ENCODE data around the gene ZNF668. TPM values are rescaled to one million over a fixed set of nuclear protein-coding genes. Genes with fewer than 3 reads are reported as not detected.

ZNF668 gene
- total and polyA plus RNA-seq, 3 experiments from 2014 or later: 8.7 to 20.5 (median 15.9) TPM

DNA sequence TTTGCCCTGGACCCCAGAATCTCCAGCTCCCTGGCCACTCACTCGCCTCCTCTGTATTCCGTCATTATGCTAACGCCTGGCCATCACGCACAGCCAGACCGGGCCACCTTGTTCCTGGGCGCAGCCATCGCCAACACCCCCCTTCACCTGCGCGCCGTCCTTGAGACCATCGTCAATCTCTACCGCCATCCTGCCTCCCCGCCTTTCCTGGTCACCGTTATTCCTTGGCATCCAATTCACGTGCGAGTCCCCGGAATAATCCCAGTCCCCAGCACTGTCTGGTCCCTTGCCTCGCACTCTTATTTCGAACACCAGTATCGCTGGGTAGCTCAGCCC lies 20.0 kb upstream of the ZNF668 start:
- Mint-ChIP-seq H3K27me3 (no peaks in the 10 kb centered on the region), H3K36me3 (peaks cover 0 to 28% (median 0%) of the 10 kb centered on the region in 3 donors), H3K27ac (peak overlapping the region; percentile 68 to 97 (median 90)), H3K9me3 (no peaks in the 10 kb centered on the region), H3K4me3 (peak overlapping the region; percentile 73 to 97 (median 90)), H3K4me1 (peaks cover 24 to 38% (median 30%) of the 10 kb centered on the region in 3 donors)
- Histone ChIP-seq H3K9me3 (ENCODE audit: low read length) (no peaks in the 10 kb centered on the region), H3K4me1 (ENCODE audit: insufficient read depth, low read length) (peaks cover 16% of the 10 kb centered on the region), H3K27me3 (ENCODE audit: insufficient read depth, low read length, poor library complexity, severe bottlenecking) (no peaks in the 10 kb centered on the region), H3K27ac (ENCODE audit: low read depth, low read length) (peak overlapping the region; percentile 75), H3K4me3 (ENCODE audit: low read length) (peak overlapping the region; percentile 98), H3K36me3 (ENCODE audit: insufficient read depth, low read length) (peaks cover 10% of the 10 kb centered on the region)
- POLR2A ChIA-PET: interaction anchor here (0.6 to 2.6 kb wide), 3 partner anchors 20 to 49 kb away, joined by 3 to 13 read pairs (median 4); partner anchors contain the start of genes KAT8, ZNF646 and ZNF668
- CTCF ChIA-PET: interaction anchor here (1.0 kb wide), 1 partner anchor 48 kb away, joined by 5 read pairs; no protein-coding TSS in a partner anchor
- DNase-seq: no peak

GRCh38 chr16:31093132-31093703 lies 19.2 kb upstream of the ZNF668 start:
- ChIA-PET POLR2A (interaction anchor here (1.0 kb wide), 1 partner anchor 50 kb away, joined by 3 read pairs; no protein-coding TSS in a partner anchor), CTCF (interaction anchor here (1.6 to 1.9 kb wide), 2 partner anchors 15 to 108 kb away, joined by 3 to 7 read pairs; partner anchors contain the start of genes BCKDK and HSD3B7)
- H3K36me3 ChIP-seq (ENCODE audit: insufficient read depth, low read length): peaks cover 10% of the 10 kb centered on the region
- H3K36me3 Mint-ChIP-seq: peaks cover 0 to 32% (median 0%) of the 10 kb centered on the region in 3 donors
- no peaks in the 10 kb centered on the region for H3K27me3 ChIP-seq (ENCODE audit: insufficient read depth, low read length, poor library complexity, severe bottlenecking)
- no peaks in the 10 kb centered on the region for H3K9me3 ChIP-seq (ENCODE audit: low read length)
- DNase-seq: peak in 1 of 5 donors; percentile 46
- no peak overlapping the region for H3K4me3 ChIP-seq (ENCODE audit: low read length)
- H3K4me3 Mint-ChIP-seq: peak overlapping the region; percentile 45 to 86 (median 55)
- H3K4me1 Mint-ChIP-seq: peaks cover 24 to 38% (median 30%) of the 10 kb centered on the region in 3 donors
- H3K4me1 ChIP-seq (ENCODE audit: insufficient read depth, low read length): peaks cover 16% of the 10 kb centered on the region
- H3K27ac Mint-ChIP-seq: peak overlapping the region in 2 of 8 donors; percentile 83 to 93
- no peaks in the 10 kb centered on the region for H3K9me3 Mint-ChIP-seq
- no peak overlapping the region for H3K27ac ChIP-seq (ENCODE audit: low read depth, low read length)
- no peaks in the 10 kb centered on the region for H3K27me3 Mint-ChIP-seq

GRCh38 chr16:31092330-31092729 lies 18.3 kb upstream of the ZNF668 start:
- Mint-ChIP-seq H3K4me1 (peaks cover 24 to 38% (median 30%) of the 10 kb centered on the region in 3 donors), H3K27ac (peak overlapping the region in 2 of 8 donors; percentile 36 to 55), H3K36me3 (peaks cover 0 to 34% (median 0%) of the 10 kb centered on the region in 3 donors), H3K9me3 (no peaks in the 10 kb centered on the region), H3K4me3 (peak overlapping the region in 6 of 7 donors; percentile 2 to 59 (median 38)), H3K27me3 (no peaks in the 10 kb centered on the region)
- ChIA-PET POLR2A (interaction anchor here (0.5 to 0.9 kb wide), 2 partner anchors 18 to 98 kb away, joined by 4 to 6 read pairs; partner anchors contain the start of genes ZNF646 and ZNF668), CTCF (interaction anchor here (1.0 to 1.9 kb wide), 4 partner anchors 8 to 108 kb away, joined by 3 to 7 read pairs (median 4); partner anchors contain the start of genes BCKDK and HSD3B7)
- Histone ChIP-seq H3K4me1 (ENCODE audit: insufficient read depth, low read length) (peaks cover 16% of the 10 kb centered on the region), H3K9me3 (ENCODE audit: low read length) (no peaks in the 10 kb centered on the region), H3K4me3 (ENCODE audit: low read length) (no peak overlapping the region), H3K27me3 (ENCODE audit: insufficient read depth, low read length, poor library complexity, severe bottlenecking) (no peaks in the 10 kb centered on the region), H3K27ac (ENCODE audit: low read depth, low read length) (no peak overlapping the region), H3K36me3 (ENCODE audit: insufficient read depth, low read length) (peaks cover 10% of the 10 kb centered on the region)
- DNase-seq: no peak

GRCh38 chr16:31090540-31090939 lies 16.5 kb upstream of the ZNF668 start:
- Mint-ChIP-seq H3K4me1 (peaks cover 20 to 32% (median 21%) of the 10 kb centered on the region in 3 donors), H3K9me3 (no peaks in the 10 kb centered on the region), H3K4me3 (peak overlapping the region in 1 of 7 donors; percentile 54), H3K27ac (peak overlapping the region in 4 of 8 donors; percentile 23 to 86 (median 58)), H3K27me3 (no peaks in the 10 kb centered on the region), H3K36me3 (peaks cover 0 to 45% (median 2%) of the 10 kb centered on the region in 3 donors)
- H3K4me3 ChIP-seq (ENCODE audit: low read length): no peak overlapping the region
- DNase-seq: no peak
- H3K9me3 ChIP-seq (ENCODE audit: low read length): no peaks in the 10 kb centered on the region
- peaks cover 10% of the 10 kb centered on the region for H3K36me3 ChIP-seq (ENCODE audit: insufficient read depth, low read length)
- CTCF ChIA-PET: no interaction called here
- peaks cover 12% of the 10 kb centered on the region for H3K4me1 ChIP-seq (ENCODE audit: insufficient read depth, low read length)
- no peaks in the 10 kb centered on the region for H3K27me3 ChIP-seq (ENCODE audit: insufficient read depth, low read length, poor library complexity, severe bottlenecking)
- POLR2A ChIA-PET: no interaction called here
- H3K27ac ChIP-seq (ENCODE audit: low read depth, low read length): no peak overlapping the region

DNA sequence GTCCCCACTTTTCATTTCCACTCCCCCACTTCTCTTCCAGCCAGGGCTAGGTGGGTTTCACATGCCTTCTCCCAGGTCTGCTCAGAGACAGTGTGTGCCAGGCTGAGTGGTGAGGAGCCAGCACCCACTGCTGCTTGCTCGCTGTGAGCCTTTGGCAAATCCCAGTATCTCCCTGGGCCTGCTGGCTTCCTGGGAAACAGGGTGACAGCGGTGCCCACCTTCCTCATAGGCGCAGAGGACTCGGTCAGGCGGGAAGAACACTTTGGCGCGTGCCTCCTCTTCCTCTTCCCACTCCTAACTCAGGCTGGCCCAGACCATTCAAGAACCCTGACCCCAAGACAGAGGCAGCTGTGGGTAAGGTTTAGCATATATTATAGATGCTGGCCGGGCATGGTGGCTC lies 15.2 kb upstream of the ZNF668 start:
- H3K36me3 ChIP-seq (ENCODE audit: insufficient read depth, low read length): peaks cover 10% of the 10 kb centered on the region
- CTCF ChIA-PET: interaction anchor here (1.5 kb wide), 1 partner anchor 136 kb away, joined by 3 read pairs; no protein-coding TSS in a partner anchor
- POLR2A ChIA-PET: no interaction called here

GRCh38 chr16:31088459-31089183 lies 14.6 kb upstream of the ZNF668 start, which contains the start of gene PRSS53:
PRSS53 (minus strand) TSS chr16:31088943; CDS start chr16:31088809, 134 bp downstream.
- H3K4me1 ChIP-seq (ENCODE audit: insufficient read depth, low read length): no peaks in the 10 kb centered on the region
- no peak for DNase-seq
- no peak within 1 kb of the TSS for H3K4me3 ChIP-seq (ENCODE audit: low read length)
- H3K9me3 ChIP-seq (ENCODE audit: low read length): no peaks in the 10 kb centered on the region
- H3K4me3 Mint-ChIP-seq: peak within 1 kb of the TSS in 1 of 7 donors; percentile 48
- no peaks in the 10 kb centered on the region for H3K9me3 Mint-ChIP-seq
- H3K27me3 ChIP-seq (ENCODE audit: insufficient read depth, low read length, poor library complexity, severe bottlenecking): no peaks in the 10 kb centered on the region
- H3K27ac ChIP-seq (ENCODE audit: low read depth, low read length): no peak within 1 kb of the TSS
- no peaks in the 10 kb centered on the region for H3K27me3 Mint-ChIP-seq
- H3K4me1 Mint-ChIP-seq: peaks cover 5 to 19% (median 9%) of the 10 kb centered on the region in 3 donors
- CTCF ChIA-PET: interaction anchor here (0.6 to 1.5 kb wide), 2 partner anchors 135 to 146 kb away, joined by 3 read pairs; no protein-coding TSS in a partner anchor
- peaks cover 10% of the 10 kb centered on the region for H3K36me3 ChIP-seq (ENCODE audit: insufficient read depth, low read length)
- H3K27ac Mint-ChIP-seq: peak within 1 kb of the TSS in 4 of 8 donors; percentile 64 to 78 (median 68)
- POLR2A ChIA-PET: no interaction called here
- peaks cover 0 to 50% (median 2%) of the 10 kb centered on the region in 3 donors for H3K36me3 Mint-ChIP-seq

More for the DNA sequence above, 15.2 kb upstream of the ZNF668 start:
- peak overlapping the region in 2 of 8 donors; percentile 64 to 70 for H3K27ac Mint-ChIP-seq
- no peak overlapping the region for H3K4me3 ChIP-seq (ENCODE audit: low read length)
- H3K27me3 ChIP-seq (ENCODE audit: insufficient read depth, low read length, poor library complexity, severe bottlenecking): no peaks in the 10 kb centered on the region
- peak overlapping the region in 1 of 7 donors; percentile 48 for H3K4me3 Mint-ChIP-seq
- no peaks in the 10 kb centered on the region for H3K9me3 ChIP-seq (ENCODE audit: low read length)
- peaks cover 10 to 24% (median 15%) of the 10 kb centered on the region in 3 donors for H3K4me1 Mint-ChIP-seq
- no peak overlapping the region for H3K27ac ChIP-seq (ENCODE audit: low read depth, low read length)
- peaks cover 0 to 46% (median 2%) of the 10 kb centered on the region in 3 donors for H3K36me3 Mint-ChIP-seq
- no peaks in the 10 kb centered on the region for H3K9me3 Mint-ChIP-seq
- H3K4me1 ChIP-seq (ENCODE audit: insufficient read depth, low read length): peaks cover 5% of the 10 kb centered on the region
- no peak for DNase-seq
- no peaks in the 10 kb centered on the region for H3K27me3 Mint-ChIP-seq

- POLR2A ChIA-PET: no interaction called here
- CTCF ChIA-PET: interaction anchor here (0.6 to 1.5 kb wide), 2 partner anchors 134 to 146 kb away, joined by 3 read pairs; no protein-coding TSS in a partner anchor
- no peak for DNase-seq
- Mint-ChIP-seq H3K36me3 (peaks cover 0 to 55% (median 2%) of the 10 kb centered on the region in 3 donors), H3K27me3 (no peaks in the 10 kb centered on the region), H3K9me3 (no peaks in the 10 kb centered on the region), H3K4me1 (peaks cover 4 to 15% (median 4%) of the 10 kb centered on the region in 3 donors), H3K27ac (peak overlapping the region in 1 of 8 donors; percentile 65), H3K4me3 (no peak overlapping the region)
- Histone ChIP-seq H3K36me3 (ENCODE audit: insufficient read depth, low read length) (peaks cover 10% of the 10 kb centered on the region), H3K4me3 (ENCODE audit: low read length) (no peak overlapping the region), H3K27me3 (ENCODE audit: insufficient read depth, low read length, poor library complexity, severe bottlenecking) (no peaks in the 10 kb centered on the region), H3K9me3 (ENCODE audit: low read length) (no peaks in the 10 kb centered on the region), H3K4me1 (ENCODE audit: insufficient read depth, low read length) (no peaks in the 10 kb centered on the region), H3K27ac (ENCODE audit: low read depth, low read length) (no peak overlapping the region)
These were observed 13.9 kb upstream of the ZNF668 start for GRCh38 chr16:31087971-31088370.

Measured in CD8-positive, alpha-beta memory T cell (primary cell).